Cerebellar cortex (tissue), 1 donor: ENCODE measurements around the gene PTRH1.

Experiments
- DNase-seq: peaks from one replicate; pipeline ENCODE4 v3.0.0-alpha.2; 2015; ENCODE audit warnings: low spot score

The PTRH1 gene

DNA sequence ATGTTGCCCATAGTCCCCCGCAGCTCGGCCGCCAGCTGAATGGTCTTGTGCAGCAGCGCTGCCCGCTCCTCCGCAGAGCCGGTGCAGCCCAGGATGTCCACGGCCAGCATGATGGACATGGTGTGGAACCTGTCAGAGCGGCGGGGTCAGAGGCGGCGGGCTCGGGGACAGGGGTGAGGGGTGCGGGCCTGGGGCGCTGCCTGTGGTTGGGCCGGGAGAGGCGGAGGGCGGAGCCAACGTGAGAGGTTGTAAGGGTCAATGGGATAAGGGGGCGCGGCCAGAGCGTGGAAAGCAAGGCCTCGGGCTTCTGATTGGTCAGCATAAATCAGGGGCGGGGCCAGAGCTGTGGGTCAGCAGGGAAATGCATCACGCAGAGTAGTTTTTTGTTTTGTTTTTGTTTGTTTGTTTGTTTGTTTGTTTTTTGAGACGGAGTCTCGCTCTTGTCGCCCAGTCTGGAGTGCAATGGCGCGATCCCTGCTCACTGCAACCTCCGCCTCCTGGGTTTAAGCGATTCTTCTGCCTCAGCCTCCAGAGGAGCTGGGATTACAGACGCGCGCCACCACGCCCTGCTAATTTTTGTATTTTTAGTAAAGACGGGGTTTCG lies 26.5 kb upstream of the PTRH1 start:
- DNase-seq = peak; percentile 92

DNA sequence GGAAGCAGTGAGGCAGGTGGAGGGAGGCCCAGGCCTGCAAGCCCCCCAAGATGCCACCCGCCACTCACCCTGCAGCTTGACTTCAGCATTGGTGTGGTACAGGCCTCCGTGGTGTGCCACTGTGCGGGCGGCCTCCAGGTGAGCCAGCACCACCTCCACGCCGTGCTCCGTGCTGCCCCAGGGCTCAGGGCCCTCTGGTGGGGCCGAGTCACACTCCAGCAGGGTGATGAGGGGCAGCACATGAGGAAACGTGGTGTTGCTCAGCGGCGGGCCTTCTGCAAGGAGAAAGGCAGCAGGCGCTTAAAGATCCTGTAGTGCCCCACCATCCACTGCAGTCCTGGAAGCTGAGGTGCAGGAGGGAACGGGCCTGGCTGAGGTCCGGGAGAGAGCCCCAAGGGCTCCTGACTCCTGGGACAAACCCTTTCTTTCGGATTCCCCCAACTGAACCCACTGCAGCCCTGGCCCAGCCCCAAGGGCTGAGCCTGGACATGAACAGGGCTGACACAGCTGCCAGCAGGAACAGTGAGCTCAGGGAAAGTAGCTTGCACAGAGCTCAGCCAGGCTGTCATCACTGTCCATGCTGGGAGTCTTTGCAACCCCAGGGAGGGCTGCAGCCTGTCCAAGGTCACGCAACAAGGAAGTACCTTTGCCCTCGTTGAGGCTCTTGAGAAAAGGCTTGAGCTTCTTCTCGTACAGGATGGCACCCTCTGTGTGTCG lies 24.3 kb upstream of the PTRH1 start:
- no peak for DNase-seq

DNA sequence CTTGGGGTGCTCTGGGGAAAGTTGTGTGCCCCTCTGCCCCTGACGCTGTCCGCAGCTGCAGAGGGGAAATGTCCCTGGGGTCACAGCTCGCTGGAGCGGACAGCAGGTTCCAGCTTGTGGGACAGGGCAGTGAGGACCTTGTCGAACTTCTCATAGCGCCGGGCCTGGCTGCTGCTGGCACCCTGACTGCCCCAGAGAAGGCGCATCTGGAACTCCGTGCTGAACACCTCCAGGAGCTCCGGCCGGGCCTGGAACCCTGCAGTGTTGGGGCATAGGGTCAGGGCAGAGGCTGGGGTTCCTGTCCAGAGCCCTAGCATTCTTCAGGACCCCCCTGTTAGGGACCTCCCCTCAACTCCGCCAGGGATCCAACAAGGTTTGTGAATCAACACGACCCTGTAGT lies 23.2 kb upstream of the PTRH1 start:
- no peak for DNase-seq

DNA sequence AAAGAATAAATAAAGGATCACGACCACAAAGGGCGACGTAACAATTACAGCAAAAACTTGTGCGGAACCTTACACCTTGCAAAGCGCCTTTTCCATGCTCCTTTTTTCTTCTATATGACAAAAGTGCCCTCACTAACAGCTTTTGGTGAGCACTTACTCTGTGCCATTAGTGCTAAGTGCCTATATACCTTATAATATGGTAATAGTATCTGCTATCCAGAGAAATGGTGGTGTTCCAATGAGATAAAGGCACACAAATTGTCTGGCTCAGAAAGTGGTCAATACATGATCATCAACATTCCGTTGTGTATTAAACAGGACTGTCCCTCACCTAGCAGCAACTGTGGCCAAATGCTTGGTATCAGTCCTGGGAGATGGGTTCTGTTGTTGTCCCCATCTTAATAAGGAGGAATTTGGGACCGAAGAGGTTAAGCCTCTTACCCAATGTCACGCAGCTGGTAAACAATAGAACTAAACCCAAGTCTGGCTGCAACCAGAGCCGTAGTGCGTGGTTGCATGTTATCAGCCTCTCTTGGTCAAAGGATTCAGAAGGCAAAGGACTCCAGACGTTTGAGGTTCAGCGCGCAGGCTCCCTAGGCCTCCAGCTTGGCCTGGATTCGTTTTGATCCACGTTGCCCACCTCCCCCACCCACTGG lies 20.2 kb upstream of the PTRH1 start:
- no peak for DNase-seq

DNA sequence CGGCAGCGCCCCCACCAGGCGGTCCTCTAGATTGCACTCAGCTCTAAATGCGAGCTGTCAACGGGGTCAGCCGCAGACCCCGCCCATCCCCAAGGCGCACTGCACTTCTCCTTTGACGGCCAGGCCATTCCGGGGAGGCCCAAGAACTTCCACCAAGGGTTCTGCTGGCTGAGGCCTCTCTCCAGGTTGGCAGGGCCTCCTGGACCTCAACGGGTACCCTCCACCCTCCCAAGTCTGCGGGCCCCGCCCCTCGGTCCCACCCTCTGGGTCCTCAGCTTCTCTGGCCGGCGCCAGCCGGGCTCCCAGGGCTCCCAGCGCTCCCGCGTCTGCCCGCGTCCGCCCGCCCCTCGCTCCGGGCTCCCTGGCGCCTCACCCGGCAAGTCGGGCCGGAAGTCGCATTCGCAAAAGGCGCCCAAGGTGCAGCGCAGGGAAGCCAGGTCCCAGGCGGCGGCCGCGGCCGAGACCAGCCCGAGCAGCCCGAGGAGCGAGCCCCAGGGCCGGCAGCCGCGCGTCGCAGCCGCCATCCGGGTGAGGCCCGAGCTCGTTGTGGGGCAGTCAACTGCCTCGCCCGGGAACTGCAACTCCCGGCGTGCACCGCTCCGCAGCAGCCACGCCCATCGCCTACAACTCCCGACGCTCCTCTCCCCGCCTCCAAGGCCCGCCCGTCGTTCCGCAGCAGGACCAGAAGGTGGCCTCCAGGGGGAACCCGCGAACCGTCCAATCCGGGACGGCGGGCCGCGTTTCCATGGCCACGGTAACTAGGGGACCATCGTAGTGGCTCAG lies 19.5 kb upstream of the PTRH1 start, which contains the start of gene TOR2A:
TSS of gene TOR2A (minus strand) at position 548 of the 783 bp plus-strand sequence. CDS start at position 524, 24 bp downstream.
- peak; percentile 98 for DNase-seq

DNA sequence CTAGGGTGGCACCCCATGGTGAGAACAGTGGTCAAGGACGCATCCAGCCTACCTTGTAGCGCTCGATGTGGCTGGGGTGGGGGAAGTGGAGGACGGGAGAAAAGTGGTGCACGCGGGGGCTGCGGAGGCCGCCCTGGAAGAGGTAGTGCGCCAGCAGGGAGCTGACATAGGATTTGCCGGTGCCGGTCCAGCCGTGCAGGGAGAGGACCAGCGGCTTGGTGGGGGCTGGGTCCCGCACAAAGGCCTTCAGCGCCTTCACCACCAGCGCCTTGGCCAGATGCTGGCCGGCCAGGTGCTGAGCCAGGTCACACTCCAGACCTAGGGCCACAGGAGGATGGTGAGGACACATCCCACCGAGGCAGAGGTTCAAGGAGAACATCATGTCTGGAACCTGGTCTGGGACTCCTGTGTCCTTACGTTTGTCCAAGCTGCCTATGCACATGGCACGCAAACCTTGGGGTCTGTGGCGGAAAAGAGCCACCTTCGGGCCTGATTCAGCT lies 18.8 kb upstream of the PTRH1 start:
- no peak for DNase-seq

DNA sequence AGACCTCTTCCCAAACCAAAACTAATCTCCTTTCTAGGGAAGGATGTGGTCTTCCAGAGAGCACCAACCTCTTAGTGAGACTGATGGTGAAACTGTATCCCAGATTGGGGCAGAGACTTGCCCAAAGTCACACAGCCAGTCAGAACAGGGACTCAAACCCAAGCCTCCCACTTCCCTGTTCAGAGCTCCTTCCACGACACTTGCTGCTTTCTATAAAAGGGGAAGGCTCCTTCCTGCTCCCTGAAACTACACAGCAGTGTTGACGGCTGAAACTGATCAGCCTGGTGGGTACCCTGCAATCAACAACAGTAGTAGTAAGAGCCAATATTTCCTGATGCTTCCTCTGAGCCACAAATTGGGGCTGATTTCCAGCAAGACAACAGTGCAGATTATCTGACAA lies 18.2 kb upstream of the PTRH1 start:
- no peak for DNase-seq

DNA sequence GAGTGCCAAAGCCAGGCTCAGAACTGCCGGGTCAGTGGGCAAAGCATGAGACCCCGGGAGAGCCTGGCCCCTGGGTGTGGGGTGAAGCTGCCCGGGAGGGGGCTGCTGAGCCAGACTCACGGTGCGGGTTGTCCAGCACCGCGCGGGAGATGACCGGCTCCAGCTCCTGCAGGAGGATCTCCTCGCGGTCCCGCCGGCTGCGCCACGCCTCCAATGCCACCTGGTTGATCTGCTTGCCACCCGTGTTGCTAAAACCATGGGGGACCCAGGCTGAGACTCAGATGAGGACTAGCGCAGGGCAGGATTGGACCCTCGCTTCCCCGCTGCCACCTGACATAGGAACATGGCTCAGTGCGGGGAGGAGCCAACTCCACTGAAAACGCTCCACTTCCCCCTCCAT lies 17.0 kb upstream of the PTRH1 start:
- no peak for DNase-seq

DNA sequence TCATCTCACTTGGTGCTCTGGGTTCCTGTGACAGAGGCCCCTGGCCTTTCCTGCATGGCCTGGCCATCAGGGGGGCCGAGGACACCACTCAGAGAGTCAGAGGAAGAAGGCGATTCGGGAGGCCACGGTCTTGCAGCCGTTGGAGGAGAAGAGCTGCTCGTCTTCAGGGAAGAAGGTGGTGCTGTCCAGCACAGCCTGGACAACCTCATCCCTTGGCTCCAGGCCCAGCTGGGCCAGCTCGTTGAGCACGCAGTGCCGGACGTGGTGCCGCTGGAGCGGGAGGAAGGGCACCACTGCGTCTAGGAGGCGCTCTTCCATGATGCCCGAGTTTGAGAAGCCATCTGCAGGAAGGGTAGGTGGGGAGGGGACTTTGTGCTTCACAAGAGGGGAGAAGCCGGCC lies 16.5 kb upstream of the PTRH1 start:
- no peak for DNase-seq

DNA sequence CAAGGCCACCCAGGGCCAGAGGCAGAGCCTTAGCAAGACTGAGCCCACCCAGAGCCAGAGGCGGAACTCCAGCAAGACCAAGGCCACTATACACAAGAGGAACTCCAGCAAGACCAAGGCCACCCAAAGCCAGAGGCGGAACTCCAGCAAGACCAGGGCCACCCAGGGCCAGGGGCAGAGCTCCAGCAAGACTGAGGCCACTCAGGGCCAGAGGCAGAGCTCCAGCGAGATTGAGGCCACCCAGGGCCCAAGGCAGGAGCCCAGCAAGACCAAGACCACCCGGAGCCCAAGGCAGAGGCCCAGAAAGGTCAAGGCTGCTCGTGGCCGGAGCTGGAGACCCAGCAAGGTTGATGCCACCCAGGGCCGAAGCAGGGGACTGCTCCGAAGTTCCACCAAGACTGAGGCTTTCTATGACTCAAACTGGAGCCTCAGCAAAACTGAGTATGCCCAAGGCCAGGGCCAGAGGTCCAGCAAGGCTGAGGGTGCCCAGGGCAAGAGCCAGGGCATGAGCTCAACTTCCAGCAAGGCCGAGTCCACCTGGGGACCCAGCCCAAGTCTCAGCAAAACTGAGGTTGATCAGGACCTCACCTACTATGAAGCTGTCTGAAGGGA lies 15.4 kb upstream of the PTRH1 start:
- DNase-seq = no peak

DNA sequence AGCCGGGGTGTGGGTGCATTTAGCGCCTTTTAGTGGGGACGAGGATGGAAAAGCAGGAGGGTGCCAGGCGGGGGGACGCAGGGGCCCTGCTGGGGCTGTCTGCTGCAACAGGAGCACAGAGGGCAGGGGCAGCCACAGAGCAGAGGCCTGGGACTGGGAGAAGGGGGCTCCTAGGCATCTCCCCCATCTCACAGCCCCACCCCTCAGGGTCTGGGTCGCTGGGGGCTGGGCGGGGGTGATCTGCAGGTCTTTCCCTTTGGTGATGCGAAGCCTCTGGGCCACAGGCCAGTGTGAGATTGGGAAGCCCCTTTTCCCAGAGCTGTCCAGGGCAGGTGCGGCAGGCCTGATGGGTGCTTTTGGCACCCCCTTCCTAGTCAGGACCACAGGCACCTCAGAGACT lies 14.8 kb upstream of the PTRH1 start:
- no peak for DNase-seq

DNA sequence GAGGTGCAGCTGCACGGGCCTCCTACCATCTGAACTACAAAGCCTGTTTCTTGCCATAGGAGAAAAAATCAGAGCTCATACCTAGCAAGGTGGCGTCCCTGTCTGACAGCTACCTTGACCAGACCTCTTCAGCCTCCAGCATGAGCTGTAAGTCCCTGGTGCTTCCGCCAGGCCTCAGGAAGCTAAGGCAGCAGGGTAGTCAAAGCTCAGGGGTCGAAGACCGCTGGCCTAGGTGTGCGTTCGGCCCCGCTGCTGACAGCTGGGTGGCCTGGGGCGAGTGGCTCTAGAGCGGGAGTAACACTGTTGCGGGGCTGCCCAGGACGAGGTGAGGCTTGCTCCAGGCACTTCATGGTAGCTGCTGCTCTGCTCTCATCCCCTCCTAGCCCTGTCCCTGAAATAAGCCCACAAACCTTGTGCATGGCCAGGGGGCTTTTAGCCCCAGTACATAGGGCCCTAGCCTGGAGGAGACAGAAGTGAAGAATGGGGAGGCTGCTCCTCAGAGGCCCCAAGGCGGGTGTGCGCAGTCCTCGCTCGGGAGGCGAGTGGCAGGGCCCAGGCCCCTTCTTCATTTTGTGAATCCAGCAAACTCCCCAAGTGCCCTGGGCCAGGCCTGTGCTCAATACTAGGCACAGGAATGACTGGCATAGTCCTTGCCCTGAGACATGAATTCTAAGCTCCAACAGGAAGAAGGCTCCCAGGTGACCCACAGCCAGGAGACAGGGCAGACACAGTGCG lies 14.2 kb upstream of the PTRH1 start:
- no peak for DNase-seq

DNA sequence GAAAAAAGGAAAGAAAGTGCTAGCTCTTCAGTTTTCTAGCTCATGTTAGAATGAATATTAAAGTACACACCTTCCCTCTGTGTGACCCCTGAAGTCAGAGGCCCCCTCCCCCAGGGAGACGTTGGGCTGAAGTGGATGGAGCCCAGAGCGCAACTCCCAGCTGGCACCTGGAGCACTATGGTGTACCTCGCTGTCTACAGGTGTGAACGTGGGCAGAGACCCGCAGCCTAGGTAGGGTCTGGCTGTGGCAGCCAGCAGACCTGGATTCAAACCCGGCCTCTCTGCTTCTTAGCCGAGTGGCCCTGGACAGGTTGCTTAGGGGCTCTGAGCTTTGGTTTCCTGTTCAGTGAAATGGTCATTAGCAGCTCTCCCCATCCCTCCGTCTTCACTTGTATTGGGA lies 13.3 kb upstream of the PTRH1 start:
- no peak for DNase-seq

DNA sequence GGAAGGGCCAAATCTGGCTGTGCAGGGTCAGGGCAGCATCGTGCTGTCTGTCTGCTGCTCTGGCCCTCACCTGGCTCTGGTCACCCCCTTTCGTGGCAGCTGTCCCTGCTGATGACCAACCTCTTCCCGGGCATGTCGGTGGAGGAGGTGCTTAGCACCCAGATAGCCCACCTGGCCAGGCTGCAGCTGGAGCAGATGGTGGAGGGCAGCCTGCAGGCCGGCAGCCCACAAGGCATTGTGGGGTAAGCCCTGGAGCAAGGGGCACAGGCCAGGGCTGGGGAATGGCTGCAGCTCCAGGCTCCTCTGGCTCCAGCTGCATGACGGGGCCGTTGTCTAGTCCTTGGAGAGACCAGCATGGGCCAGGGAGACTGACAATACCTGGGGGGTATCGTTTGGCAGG lies 11.4 kb upstream of the PTRH1 start:
- DNase-seq = no peak

DNA sequence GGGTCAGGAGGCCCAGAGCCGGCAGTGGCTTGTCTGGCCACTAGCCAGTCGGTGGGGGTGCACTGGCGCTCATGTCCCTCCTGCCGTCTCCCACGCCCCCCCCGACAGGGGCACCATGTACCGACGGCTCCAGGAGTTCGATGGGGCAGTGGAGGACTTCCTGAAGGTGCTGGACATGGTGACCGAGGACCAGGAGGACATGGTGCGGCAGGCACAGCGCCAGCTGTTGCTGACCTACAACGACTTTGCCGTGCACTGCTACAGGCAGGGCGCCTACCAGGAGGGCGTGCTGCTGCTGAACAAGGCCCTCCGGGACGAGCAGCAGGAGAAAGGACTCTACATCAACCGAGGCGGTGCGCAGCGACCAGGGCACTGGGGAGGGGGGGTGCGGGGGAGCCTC lies 8.5 kb upstream of the PTRH1 start:
- DNase-seq = no peak

DNA sequence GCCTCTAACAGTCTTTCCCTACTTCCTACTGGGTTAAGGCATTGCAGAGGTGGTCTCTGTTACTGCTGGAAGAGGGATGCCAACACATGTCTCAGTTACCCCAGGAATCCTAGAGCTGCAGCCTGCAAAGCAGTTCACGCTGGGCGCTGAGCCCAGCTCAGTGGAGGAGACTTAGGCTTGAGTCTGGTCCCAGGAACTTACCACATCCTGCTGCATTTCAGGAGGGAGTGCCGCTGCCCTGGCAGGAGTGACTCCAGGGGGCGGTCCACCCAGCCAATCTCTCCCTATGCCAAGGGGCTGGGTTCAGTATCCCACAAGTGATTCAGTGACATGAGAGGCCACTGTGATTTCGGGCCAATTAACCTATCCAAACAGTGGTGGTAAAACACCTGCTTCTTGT lies 8.0 kb upstream of the PTRH1 start:
- no peak for DNase-seq

DNA sequence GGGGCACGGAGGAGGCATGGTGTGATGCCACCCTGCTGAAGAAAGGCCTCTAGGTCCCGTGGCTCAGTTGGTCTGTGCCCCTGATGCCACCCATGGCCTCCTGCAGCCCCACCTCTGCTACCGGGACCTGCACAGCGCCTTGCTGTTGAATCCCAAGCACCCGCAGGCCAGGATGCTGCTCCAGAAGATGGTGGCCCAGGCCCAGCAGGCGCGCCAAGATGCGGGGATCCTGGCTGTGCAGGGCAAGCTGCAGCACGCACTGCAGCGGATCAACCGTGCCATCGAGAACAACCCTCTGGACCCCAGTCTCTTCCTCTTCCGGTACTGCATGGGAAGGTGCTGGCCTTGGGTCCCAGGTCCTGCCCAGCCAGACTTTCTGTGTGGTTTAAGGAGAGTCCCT lies 7.5 kb upstream of the PTRH1 start:
- no peak for DNase-seq

DNA sequence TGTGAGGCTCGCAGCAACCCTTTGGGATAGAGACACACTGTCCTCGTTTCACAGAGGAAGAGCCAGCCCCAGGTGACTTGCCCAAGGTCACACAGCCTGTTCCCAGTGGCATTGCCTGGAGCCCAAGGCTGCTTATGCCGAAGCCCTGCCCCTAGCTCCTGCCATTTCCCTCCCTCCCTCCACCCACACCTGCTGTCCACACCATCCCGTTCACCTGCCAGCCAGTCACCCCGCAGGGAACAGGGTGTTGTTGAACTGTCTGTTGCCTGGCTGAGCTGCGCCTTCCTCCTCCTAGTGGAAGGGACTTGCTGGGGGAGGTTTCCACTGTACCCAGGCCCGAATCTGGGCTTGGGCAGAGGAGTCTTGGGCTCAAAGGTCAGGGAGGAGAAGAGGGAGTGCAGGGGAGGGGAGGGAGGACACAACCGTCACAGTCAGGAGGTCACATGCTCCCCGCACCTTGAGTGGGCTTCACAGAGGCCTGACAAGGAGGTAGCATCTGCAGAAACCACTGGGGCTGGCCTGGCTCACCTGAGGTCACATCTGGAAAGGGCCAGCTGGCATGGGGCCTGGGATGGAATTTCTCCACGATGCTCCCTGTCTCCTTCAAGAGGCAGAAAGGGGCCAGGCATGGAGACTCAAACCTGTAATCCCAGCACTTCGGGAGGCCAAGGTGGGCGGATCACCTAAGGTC lies 6.7 kb upstream of the PTRH1 start:
- no peak for DNase-seq

DNA sequence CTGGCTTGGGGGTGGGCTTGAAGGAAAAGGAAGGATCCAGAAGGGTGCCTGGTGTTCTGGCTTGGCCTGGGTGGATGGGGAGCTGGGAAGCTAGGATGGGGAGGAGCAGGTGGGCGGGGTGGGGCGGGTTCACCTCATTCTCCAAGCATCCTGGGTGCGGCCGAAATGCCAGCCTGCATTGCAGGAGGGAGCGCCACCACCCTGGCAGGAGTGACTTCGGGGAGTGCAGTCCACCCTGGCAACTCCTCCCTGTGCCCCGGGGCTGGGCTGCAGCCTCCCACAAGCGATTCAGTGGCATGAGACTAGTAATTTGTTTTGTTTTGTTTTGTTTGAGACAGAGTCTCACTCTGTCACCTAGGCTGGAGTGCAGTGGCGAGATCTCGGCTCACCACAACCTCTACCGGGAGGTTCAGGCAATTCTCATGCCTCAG lies 5.9 kb upstream of the PTRH1 start:
- no peak for DNase-seq

DNA sequence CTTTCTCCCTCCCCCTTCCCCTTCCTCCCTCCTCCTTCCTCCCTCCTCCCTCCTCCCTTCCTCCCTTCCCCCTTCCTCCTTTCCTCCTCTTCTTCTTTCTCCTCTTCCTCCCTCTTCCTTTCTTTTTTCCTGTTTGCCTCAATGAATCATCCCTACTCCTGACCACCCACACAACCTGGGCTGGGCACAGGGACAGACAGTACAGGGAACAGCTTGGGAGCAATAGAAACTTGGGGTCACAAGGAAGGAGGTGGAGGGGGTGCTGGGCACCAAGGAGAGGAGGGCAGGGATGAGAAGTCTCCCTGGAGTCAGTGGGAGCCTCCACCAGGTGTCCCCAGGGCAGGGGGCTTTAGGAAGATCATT lies 5.4 kb upstream of the PTRH1 start:
- no peak for DNase-seq
